H4 (cell line): ENCODE data around the gene ADRA2B. TPM values are rescaled to one million over a fixed set of nuclear protein-coding genes. Genes with fewer than 3 reads are reported as not detected.
"Not testable (repeated sequence)": the region's sequence is repeated elsewhere in the genome, so short reads cannot be mapped to it uniquely, and the experiment has no call there.

ENCODE experiments used
- DNase-seq: peaks from one replicate; pipeline ENCODE4 v3.0.0-alpha.2; 2015; ENCODE audit warnings: low spot score
- total RNA-seq: library from RNA; depleted of rRNA; stranded (reverse); fragments of >200 nt; shearing (Covaris generic); gene quantifications from 2 replicates; pipeline ENCODE4 v1.2.3, GENCODE V29; 2014; rRNA removed

Gene ADRA2B
- total RNA-seq, 1 experiment from 2014 or later: not detected

GRCh38 chr2:96069878-96070277 is 46.5 kb downstream of the ADRA2B start:
- DNase-seq: not testable (repeated sequence)

GRCh38 chr2:96067902-96068581 is 48.3 kb downstream of the ADRA2B start:
- not testable (repeated sequence) for DNase-seq

GRCh38 chr2:96067098-96067660 is 49.2 kb downstream of the ADRA2B start:
- not testable (repeated sequence) for DNase-seq

- DNase-seq: not testable (repeated sequence)
Measured at GRCh38 chr2:96066511-96066910, 49.9 kb downstream of the ADRA2B start.

- DNase-seq: not testable (repeated sequence)
Measured at GRCh38 chr2:96065954-96066353, 50.4 kb downstream of the ADRA2B start.

- DNase-seq: no peak
Measured at GRCh38 chr2:96065381-96065930, 50.9 kb downstream of the ADRA2B start.

- not testable (repeated sequence) for DNase-seq
Measured at GRCh38 chr2:96064760-96065159, 51.6 kb downstream of the ADRA2B start.

- DNase-seq: not testable (repeated sequence)
Measured at GRCh38 chr2:96064047-96064675, 52.2 kb downstream of the ADRA2B start.

GRCh38 chr2:96063116-96063899 is 53.1 kb downstream of the ADRA2B start:
- peak; percentile 63 for DNase-seq

Other genes starting within 250 kb of the ADRA2B start
- 1.4 and 2.5 TPM in 2 replicates for gene ANKRD36C, start 124.7 kb downstream of the ADRA2B start, total RNA-seq
- not detected in 2 replicates for gene GPAT2, start 81.7 kb downstream of the ADRA2B start, total RNA-seq
- not detected in 2 replicates for gene ASTL, start 21.9 kb upstream of the ADRA2B start, total RNA-seq
- gene DUSP2, start 28.9 kb upstream of the ADRA2B start, total RNA-seq: 16.4 and 17.7 TPM in 2 replicates
- gene STARD7, start 92.3 kb upstream of the ADRA2B start, total RNA-seq: 169 and 170 TPM in 2 replicates
- gene TMEM127, start 149.4 kb upstream of the ADRA2B start, total RNA-seq: 15.5 and 20.9 TPM in 2 replicates
- gene CIAO1, start 149.7 kb upstream of the ADRA2B start, total RNA-seq: 79.3 and 96.1 TPM in 2 replicates
- gene SNRNP200, start 189.0 kb upstream of the ADRA2B start, total RNA-seq: 28.9 and 30.2 TPM in 2 replicates
- gene ITPRIPL1, start 208.7 kb upstream of the ADRA2B start, total RNA-seq: not detected in 2 replicates
- 38.9 and 52.8 TPM in 2 replicates for gene NCAPH, start 219.2 kb upstream of the ADRA2B start, total RNA-seq